Gastroesophageal sphincter (tissue), 4 donors: ENCODE measurements around the gene LEKR1. TPM values are rescaled to one million over a fixed set of nuclear protein-coding genes. Genes with fewer than 3 reads are reported as not detected.
A peak's percentile ranks its signal among the peaks of the same experiment; 100 is the strongest.

Experiments used
- ATAC-seq: fragments of 150-250 bp; one replicate; pipeline ENCODE4 v1.9.1; 2016; ENCODE audit warnings: mild to moderate bottlenecking, moderate library complexity
- H3K27ac ChIP-seq, 4 donors: fragments of 200-600 bp; sonication (generic) in 3 of 4; 1 replicate in 3 of 4; 2 replicates in 1 of 4; pipeline ENCODE4 v1.5.1; 2016 to 2019
- H3K27me3 ChIP-seq: fragments of 200-600 bp; sonication (generic); one replicate; pipeline ENCODE4 v1.5.1; 2019
- H3K36me3 ChIP-seq, 2 donors: fragments of 200-600 bp; sonication (generic); one replicate each; pipeline ENCODE4 v1.5.1; 2019; ENCODE audit warnings: control low read depth in 1 of 2
- H3K4me1 ChIP-seq, 3 donors: fragments of 200-600 bp; sonication (generic); 1 replicate in 2 of 3; 2 replicates in 1 of 3; pipeline ENCODE4 v1.5.1; 2016 to 2019; ENCODE audit warnings: control low read depth in 2 of 3
- H3K4me3 ChIP-seq, 2 donors: fragments of 200-600 bp; sonication (generic); one replicate each; pipeline ENCODE4 v1.5.1; 2019; ENCODE audit warnings: mild to moderate bottlenecking in 1 of 2, moderate library complexity in 1 of 2
- H3K9me3 ChIP-seq, 3 donors: fragments of 200-600 bp; sonication (generic); one replicate each; pipeline ENCODE4 v1.5.1; 2017 to 2019; ENCODE audit warnings: control low read depth in 2 of 3
- CTCF ChIP-seq, 4 experiments: fragments of 200-600 bp in 2 of 4; fragments of 450-650 bp in 2 of 4; sonication (generic) in 1 of 4; IDR thresholded peaks; one replicate each; pipeline ENCODE4 v1.5.1; 2017 to 2019; ENCODE audit warnings: antibody characterized with exemption in 4 of 4, mild to moderate bottlenecking in 2 of 4, moderate library complexity in 2 of 4
- EP300 ChIP-seq: sonication (generic); formaldehyde crosslinking; IDR thresholded peaks from one replicate; pipeline ENCODE4 v1.6.1; 2017; ENCODE audit warnings: antibody characterized with exemption, mild to moderate bottlenecking
- POLR2A ChIP-seq, 2 donors: fragments of 450-650 bp; IDR thresholded peaks; one replicate each; pipeline ENCODE4 v1.6.1; 2017; ENCODE audit warnings: antibody characterized with exemption in 2 of 2, mild to moderate bottlenecking in 2 of 2, moderate library complexity in 1 of 2
- POLR2AphosphoS5 ChIP-seq: sonication (generic); formaldehyde crosslinking; IDR thresholded peaks from one replicate; pipeline ENCODE4 v1.6.1; 2017; ENCODE audit warnings: antibody characterized with exemption
- WGBS, 2 donors: methylation state at CpG; one replicate each; pipeline ENCODE4 v1.1.5; 2018; ENCODE audit warnings: low coverage in 1 of 2; 5-methylcytosine and 5-hydroxymethylcytosine counted together
- total RNA-seq, 4 donors: library from RNA; depleted of rRNA; stranded (reverse); fragments of >200 nt; gene quantifications; one replicate each; pipeline ENCODE4 v1.1.0, GENCODE V29; 2016

Gene LEKR1
- total RNA-seq, 4 donors from 2014 or later = 2.7 TPM; not detected in 3

- H3K4me1 ChIP-seq = no peaks in the 10 kb centered on the region
- WGBS, 2 donors = 40 to 72% methylated on average over 2 to 5 of the region's 5 CpGs
- no peak overlapping the region for H3K4me3 ChIP-seq
- no peak for ATAC-seq
- H3K36me3 ChIP-seq = no peaks in the 10 kb centered on the region
- H3K9me3 ChIP-seq = no peaks in the 10 kb centered on the region
- H3K27ac ChIP-seq = no peak overlapping the region
- H3K27me3 ChIP-seq = no peaks in the 10 kb centered on the region
- TF ChIP-seq POLR2AphosphoS5 (no peak), CTCF (IDR thresholded peaks at IDR 0.05) (no peak), EP300 (no peak), POLR2A (IDR thresholded peaks at IDR 0.05) (no peak)
Measured at GRCh38 chr3:157063469-157063868, 237.3 kb downstream of the LEKR1 start.

GRCh38 chr3:157063926-157064325 is 237.8 kb downstream of the LEKR1 start:
- WGBS, 2 donors = 20 to 36% methylated on average over 1 to 2 of the region's 2 CpGs
- Histone ChIP-seq H3K36me3 (no peaks in the 10 kb centered on the region), H3K27ac (no peak overlapping the region), H3K4me3 (no peak overlapping the region), H3K4me1 (no peaks in the 10 kb centered on the region), H3K27me3 (no peaks in the 10 kb centered on the region), H3K9me3 (no peaks in the 10 kb centered on the region)
- TF ChIP-seq POLR2A (IDR thresholded peaks at IDR 0.05) = no peak
- no peak for TF ChIP-seq POLR2AphosphoS5
- TF ChIP-seq EP300 = no peak
- TF ChIP-seq CTCF (IDR thresholded peaks at IDR 0.05) = no peak
- ATAC-seq = no peak

- Histone ChIP-seq H3K36me3 (no peaks in the 10 kb centered on the region), H3K4me1 (no peaks in the 10 kb centered on the region), H3K27ac (no peak overlapping the region), H3K9me3 (no peaks in the 10 kb centered on the region), H3K27me3 (no peaks in the 10 kb centered on the region), H3K4me3 (no peak overlapping the region)
- 59 to 93% methylated on average over 3 to 5 of the region's 7 CpGs for WGBS, 2 donors
- peak; percentile 36 for ATAC-seq
- TF ChIP-seq POLR2AphosphoS5 (no peak), CTCF (IDR thresholded peaks at IDR 0.05) (no peak), POLR2A (IDR thresholded peaks at IDR 0.05) (no peak), EP300 (no peak)
Measured at GRCh38 chr3:157064402-157064801, 238.2 kb downstream of the LEKR1 start.

GRCh38 chr3:157065201-157065600 is 239.0 kb downstream of the LEKR1 start:
- WGBS, 2 donors = 71 to 100% methylated on average over 3 to 4 of the region's 5 CpGs
- no peaks in the 10 kb centered on the region for H3K9me3 ChIP-seq
- H3K4me3 ChIP-seq = no peak overlapping the region
- no peak for ATAC-seq
- TF ChIP-seq POLR2A (IDR thresholded peaks at IDR 0.05) (no peak), POLR2AphosphoS5 (no peak), EP300 (no peak), CTCF (IDR thresholded peaks at IDR 0.05) (no peak)
- H3K27ac ChIP-seq = no peak overlapping the region
- no peaks in the 10 kb centered on the region for H3K27me3 ChIP-seq
- H3K4me1 ChIP-seq = no peaks in the 10 kb centered on the region
- H3K36me3 ChIP-seq = no peaks in the 10 kb centered on the region

- 54 to 62% methylated on average over 3 to 11 of the region's 11 CpGs for WGBS, 2 donors
- TF ChIP-seq EP300 = no peak
- TF ChIP-seq CTCF (IDR thresholded peaks at IDR 0.05) = no peak
- no peak for TF ChIP-seq POLR2AphosphoS5
- no peak for TF ChIP-seq POLR2A (IDR thresholded peaks at IDR 0.05)
- no peak overlapping the region for H3K4me3 ChIP-seq
- no peaks in the 10 kb centered on the region for H3K4me1 ChIP-seq
- peak overlapping the region in 1 of 4 donors; percentile 28 for H3K27ac ChIP-seq
- no peak for ATAC-seq
- no peaks in the 10 kb centered on the region for H3K9me3 ChIP-seq
- H3K36me3 ChIP-seq = no peaks in the 10 kb centered on the region
- no peaks in the 10 kb centered on the region for H3K27me3 ChIP-seq
Measured at GRCh38 chr3:157066335-157067098, 240.4 kb downstream of the LEKR1 start.
